CD4-positive, alpha-beta T cell (primary cell): ENCODE results near the gene STX12. TPM values are rescaled to one million over a fixed set of nuclear protein-coding genes. Genes with fewer than 3 reads are reported as not detected.

Experiments used
- ATAC-seq: fragments of 200-7000 bp; cut with Tn5 transposase; one replicate; pipeline ENCODE4 v1.10.0; 2022; ENCODE audit warnings: mild to moderate bottlenecking; ENCODE audit not compliant: poor library complexity
- CTCF ChIA-PET: fragments of 350-600 bp; sonication (Branson Sonifier 250); formaldehyde crosslinking; loops from one replicate; lab custom pipeline; 2021; ENCODE audit warnings: antibody characterized with exemption, inconsistent platforms; lab: Charles Lee
- POLR2A ChIA-PET: fragments of 350-600 bp; sonication (Branson Sonifier 250); formaldehyde crosslinking; loops from one replicate; lab custom pipeline; 2021; ENCODE audit warnings: antibody characterized with exemption, inconsistent platforms; lab: Charles Lee
- DNase-seq, 14 experiments: peaks; one replicate each; pipeline ENCODE4 v3.0.0-alpha.2; 2013 to 2020; ENCODE audit warnings: mixed read lengths in 2 of 14
- H3K27ac ChIP-seq, 2 donors: one replicate each; pipeline versions ENCODE4 v1.5.1 to v1.7.0; 2013; ENCODE audit warnings: low read length in 2 of 2, low read depth in 1 of 2, mild to moderate bottlenecking in 1 of 2
- H3K27me3 ChIP-seq, 2 experiments: 1 replicate in 1 of 2; 2 replicates in 1 of 2; pipeline versions ENCODE4 v1.6.1 to v1.7.0; 2013; ENCODE audit warnings: low read length in 2 of 2, control low read depth in 1 of 2, mild to moderate bottlenecking in 1 of 2, moderate library complexity in 1 of 2; ENCODE audit not compliant: insufficient read depth in 2 of 2, control insufficient read depth in 1 of 2
- H3K36me3 ChIP-seq: one replicate; pipeline ENCODE4 v1.6.1; 2013; ENCODE audit warnings: low read length, control low read depth; ENCODE audit not compliant: insufficient read depth
- H3K4me1 ChIP-seq: one replicate; pipeline ENCODE4 v1.6.1; 2013; ENCODE audit warnings: low read length, control low read depth; ENCODE audit not compliant: insufficient read depth
- H3K4me3 ChIP-seq: one replicate; pipeline ENCODE4 v1.5.1; 2013; ENCODE audit warnings: mild to moderate bottlenecking, low read length, moderate library complexity
- H3K9me3 ChIP-seq, 2 experiments: 1 replicate in 1 of 2; 2 replicates in 1 of 2; pipeline versions ENCODE4 v1.6.1 to v1.7.0; 2013; ENCODE audit warnings: low read length in 2 of 2, mild to moderate bottlenecking in 2 of 2, control low read depth in 1 of 2, moderate library complexity in 1 of 2; ENCODE audit not compliant: control insufficient read depth in 1 of 2, insufficient read depth in 1 of 2
- H3K27ac Mint-ChIP-seq: one replicate; pipeline ENCODE4 v1.8.0; 2020; ENCODE audit warnings: mixed read lengths
- H3K27me3 Mint-ChIP-seq: one replicate; pipeline ENCODE4 v1.8.0; 2021; ENCODE audit warnings: mixed read lengths
- H3K36me3 Mint-ChIP-seq: one replicate; pipeline ENCODE4 v1.8.0; 2021; ENCODE audit warnings: low read depth, mixed read lengths
- H3K4me1 Mint-ChIP-seq: one replicate; pipeline ENCODE4 v1.8.0; 2021; ENCODE audit warnings: low read depth, mixed read lengths
- H3K4me3 Mint-ChIP-seq: one replicate; pipeline ENCODE4 v1.8.0; 2020; ENCODE audit warnings: mild to moderate bottlenecking, mixed read lengths
- H3K9me3 Mint-ChIP-seq: one replicate; pipeline ENCODE4 v1.8.0; 2020; ENCODE audit warnings: mixed read lengths
- intact Hi-C, 2 experiments: fragments of 100-400 bp; cut with DNase I in 1 of 2; cut with micrococcal nuclease in 1 of 2; formaldehyde crosslinking; loops; one replicate each; pipeline versions ENCODE4 v1.15.1 to v1.9.0; 2023 to 2025; cut with DNase I, micrococcal nuclease
- total RNA-seq, 174 experiments: library from RNA in 2 of 174; stranded (reverse) in 2 of 174; gene quantifications; one replicate each; pipeline ENCODE4 v1.2.3 and lab custom pipeline; 2021 to 2026
- TF ChIP-seq, protein P1 (sequence below): fragments of 200-600 bp; IDR thresholded peaks from one replicate; pipeline ENCODE4 v1.8.0; 2022; ENCODE audit warnings: antibody characterized with exemption, mild to moderate bottlenecking

The STX12 gene
- total RNA-seq, 2 experiments from 2014 or later = 20.3 to 22.7 TPM

DNA sequence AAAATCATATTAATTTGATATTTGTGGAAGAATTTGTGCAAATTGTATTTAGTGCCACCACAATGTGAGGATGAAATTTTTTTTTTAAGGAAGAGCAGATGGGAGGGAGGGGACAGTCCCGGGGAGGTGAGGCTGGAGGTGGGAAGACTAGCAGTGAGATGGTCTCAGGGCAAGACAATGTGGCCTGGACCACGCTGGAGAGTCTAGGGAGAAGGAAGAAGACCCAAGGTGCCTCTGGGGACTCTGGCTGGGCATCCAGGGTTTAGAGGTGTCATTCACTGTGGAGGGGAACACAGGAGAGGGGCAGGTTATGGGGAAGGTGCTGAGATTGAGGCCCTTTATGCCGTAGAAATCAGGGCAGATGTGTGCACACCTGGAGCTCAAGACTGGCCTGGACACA lies 89.0 kb downstream of the STX12 start:
- POLR2A ChIA-PET = no interaction called here
- no peaks in the 10 kb centered on the region for H3K9me3 ChIP-seq
- Mint-ChIP-seq H3K9me3 (no peaks in the 10 kb centered on the region), H3K4me3 (no peak overlapping the region), H3K27ac (no peak overlapping the region), H3K36me3 (no peaks in the 10 kb centered on the region), H3K4me1 (peaks cover 24% of the 10 kb centered on the region), H3K27me3 (no peaks in the 10 kb centered on the region)
- H3K4me3 ChIP-seq = no peak overlapping the region
- no peak for DNase-seq
- no peak for ATAC-seq
- TF ChIP-seq, protein P1, sequence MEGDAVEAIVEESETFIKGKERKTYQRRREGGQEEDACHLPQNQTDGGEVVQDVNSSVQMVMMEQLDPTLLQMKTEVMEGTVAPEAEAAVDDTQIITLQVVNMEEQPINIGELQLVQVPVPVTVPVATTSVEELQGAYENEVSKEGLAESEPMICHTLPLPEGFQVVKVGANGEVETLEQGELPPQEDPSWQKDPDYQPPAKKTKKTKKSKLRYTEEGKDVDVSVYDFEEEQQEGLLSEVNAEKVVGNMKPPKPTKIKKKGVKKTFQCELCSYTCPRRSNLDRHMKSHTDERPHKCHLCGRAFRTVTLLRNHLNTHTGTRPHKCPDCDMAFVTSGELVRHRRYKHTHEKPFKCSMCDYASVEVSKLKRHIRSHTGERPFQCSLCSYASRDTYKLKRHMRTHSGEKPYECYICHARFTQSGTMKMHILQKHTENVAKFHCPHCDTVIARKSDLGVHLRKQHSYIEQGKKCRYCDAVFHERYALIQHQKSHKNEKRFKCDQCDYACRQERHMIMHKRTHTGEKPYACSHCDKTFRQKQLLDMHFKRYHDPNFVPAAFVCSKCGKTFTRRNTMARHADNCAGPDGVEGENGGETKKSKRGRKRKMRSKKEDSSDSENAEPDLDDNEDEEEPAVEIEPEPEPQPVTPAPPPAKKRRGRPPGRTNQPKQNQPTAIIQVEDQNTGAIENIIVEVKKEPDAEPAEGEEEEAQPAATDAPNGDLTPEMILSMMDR = no peak
- CTCF ChIA-PET = no interaction called here
- intact Hi-C loops = loop anchor here in 1 of 2 experiments (5.0 kb wide), 1 partner anchor 100 kb away; no protein-coding TSS in a partner anchor
- H3K36me3 ChIP-seq = no peaks in the 10 kb centered on the region
- H3K27ac ChIP-seq = no peak overlapping the region
- H3K27me3 ChIP-seq = no peaks in the 10 kb centered on the region
- H3K4me1 ChIP-seq = peaks cover 50% of the 10 kb centered on the region

DNA sequence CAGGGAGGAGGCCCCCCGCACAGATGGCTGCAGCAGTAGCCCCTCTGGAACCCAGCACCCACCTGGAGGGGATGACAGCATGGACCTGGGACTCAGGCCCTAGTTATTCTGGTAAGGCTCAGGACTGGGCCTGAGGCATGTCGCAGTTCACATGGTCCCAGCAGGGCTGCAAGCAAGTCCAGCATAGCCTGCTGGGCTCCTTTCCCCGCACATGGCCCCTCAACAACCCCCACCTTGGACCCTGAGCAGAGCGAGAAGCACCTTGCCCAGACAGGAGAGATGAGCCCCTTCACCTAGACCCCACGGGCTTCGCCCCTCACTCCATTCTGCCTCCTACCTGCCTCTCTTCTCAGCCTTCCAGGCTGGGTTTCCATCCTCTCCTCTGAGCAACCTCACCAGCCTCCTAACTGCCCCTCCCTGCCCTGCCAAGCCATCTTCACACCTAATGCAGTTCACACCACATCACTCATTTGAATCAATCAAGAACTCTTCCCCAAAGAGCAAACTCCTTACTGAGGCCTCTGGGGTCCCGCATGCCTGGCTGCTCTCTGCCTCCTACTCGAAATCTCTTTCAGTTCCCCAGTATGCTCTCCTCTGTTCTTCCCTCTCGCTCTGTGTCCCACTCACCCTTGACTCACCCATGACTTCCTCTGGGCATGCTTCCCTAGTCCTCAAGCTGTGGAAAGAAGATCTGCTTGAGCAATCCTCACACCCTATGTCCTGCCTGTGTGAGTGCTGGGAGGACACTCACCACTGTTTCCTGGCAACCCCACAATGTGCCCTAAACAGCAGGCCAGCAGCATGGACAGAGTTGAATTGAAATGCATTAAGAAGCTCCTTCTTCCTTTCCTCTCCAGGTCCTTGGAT lies 89.9 kb downstream of the STX12 start:
- ChIA-PET CTCF (no interaction called here), POLR2A (interaction anchor here (0.6 to 1.4 kb wide), 2 partner anchors 117 to 1065 kb away, joined by 3 to 4 read pairs; no protein-coding TSS in a partner anchor)
- H3K9me3 Mint-ChIP-seq = no peaks in the 10 kb centered on the region
- ATAC-seq (no peak), DNase-seq (peak in 3 of 14 experiments; percentile 32 to 79 (median 69))
- intact Hi-C loops = loop anchor here in 1 of 2 experiments (5.0 kb wide), 1 partner anchor 99 kb away; no protein-coding TSS in a partner anchor
- H3K4me1 ChIP-seq = peaks cover 52% of the 10 kb centered on the region
- peaks cover 27% of the 10 kb centered on the region for H3K4me1 Mint-ChIP-seq
- TF ChIP-seq, protein P1 = no peak
- H3K36me3 ChIP-seq = no peaks in the 10 kb centered on the region
- H3K27me3 Mint-ChIP-seq = no peaks in the 10 kb centered on the region
- no peaks in the 10 kb centered on the region for H3K36me3 Mint-ChIP-seq
- no peak overlapping the region for H3K4me3 ChIP-seq
- H3K4me3 Mint-ChIP-seq = no peak overlapping the region
- H3K27ac Mint-ChIP-seq = no peak overlapping the region
- peak overlapping the region; percentile 2 to 71 for H3K27ac ChIP-seq
- no peaks in the 10 kb centered on the region for H3K9me3 ChIP-seq
- H3K27me3 ChIP-seq = no peaks in the 10 kb centered on the region

DNA sequence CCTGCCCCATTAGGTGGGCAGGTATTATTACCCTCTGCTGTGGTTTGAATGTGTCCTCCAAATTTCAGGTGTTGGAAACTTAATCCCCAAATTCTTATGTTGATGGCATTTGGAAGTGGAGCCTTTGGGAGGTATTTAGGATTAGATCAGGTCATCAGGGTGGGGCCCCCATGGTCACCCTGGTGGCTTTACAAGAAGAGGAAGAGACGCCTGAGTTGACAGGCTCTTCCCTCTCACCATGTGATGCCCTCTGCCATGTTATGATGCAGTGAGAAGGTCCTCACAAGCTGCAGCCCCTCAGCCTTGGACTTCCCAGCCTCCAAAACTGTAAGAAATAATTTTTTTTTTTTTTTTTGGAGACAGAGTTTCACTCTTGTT lies 90.5 kb downstream of the STX12 start:
- H3K4me3 ChIP-seq = no peak overlapping the region
- no peak overlapping the region for H3K27ac Mint-ChIP-seq

More for the DNA sequence above, 90.5 kb downstream of the STX12 start:
- peak overlapping the region in 1 of 2 donors; percentile 71 for H3K27ac ChIP-seq
- peaks cover 24% of the 10 kb centered on the region for H3K4me1 Mint-ChIP-seq
- peaks cover 52% of the 10 kb centered on the region for H3K4me1 ChIP-seq
- ChIA-PET POLR2A (interaction anchor here (0.6 to 1.4 kb wide), 3 partner anchors 40 to 1065 kb away, joined by 3 to 4 read pairs (median 3); no protein-coding TSS in a partner anchor), CTCF (no interaction called here)
- no peaks in the 10 kb centered on the region for H3K36me3 ChIP-seq
- H3K9me3 Mint-ChIP-seq = no peaks in the 10 kb centered on the region
- H3K27me3 ChIP-seq = no peaks in the 10 kb centered on the region
- TF ChIP-seq, protein P1 = no peak
- H3K27me3 Mint-ChIP-seq = no peaks in the 10 kb centered on the region
- intact Hi-C loops = loop anchor here in 1 of 2 experiments (5.0 kb wide), 1 partner anchor 99 kb away; no protein-coding TSS in a partner anchor
- no peak overlapping the region for H3K4me3 Mint-ChIP-seq
- ATAC-seq = no peak
- peak in 2 of 14 experiments; percentile 49 to 65 for DNase-seq
- H3K9me3 ChIP-seq = no peaks in the 10 kb centered on the region
- H3K36me3 Mint-ChIP-seq = no peaks in the 10 kb centered on the region
